Limb (tissue), 2 donors: Measurements from ENCODE around the gene ING5.
"Not testable (repeated sequence)": the region's sequence is repeated elsewhere in the genome, so short reads cannot be mapped to it uniquely, and the experiment has no call there.

ENCODE experiments used
- DNase-seq, 2 donors: peaks; one replicate each; pipeline ENCODE4 v3.0.0-alpha.2; 2016; ENCODE audit errors: extremely low spot score in 2 of 2

ING5 gene

GRCh38 chr2:241701399-241702154, at the start of gene ING5:
TSS of gene ING5 (plus strand) at chr2:241702039. CDS start at chr2:241702066, 27 bp downstream.
- peak; percentile 93 to 98 for DNase-seq

DNA sequence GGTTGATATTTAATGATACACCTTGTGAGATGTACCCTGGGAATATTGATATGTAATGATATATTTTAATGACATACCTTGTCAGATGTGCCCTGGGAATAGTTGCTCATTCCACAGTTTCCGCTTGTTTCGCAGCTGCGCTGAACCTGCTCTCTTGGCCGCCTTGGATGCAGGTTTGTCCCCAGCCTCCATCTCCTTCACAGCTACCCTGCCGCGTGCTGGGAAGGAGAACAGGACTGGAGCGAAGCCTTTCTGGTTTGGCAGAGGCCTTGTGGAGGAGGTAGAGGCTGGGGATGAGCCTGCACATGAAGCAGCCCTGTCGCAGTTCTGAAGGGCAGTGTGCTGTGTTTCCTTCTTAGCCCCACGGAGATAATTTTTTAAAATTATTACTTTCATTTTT, 49.7 kb upstream of the ING5 start:
- no peak for DNase-seq

GRCh38 chr2:241652722-241653121, 49.1 kb upstream of the ING5 start:
- DNase-seq = no peak

DNA sequence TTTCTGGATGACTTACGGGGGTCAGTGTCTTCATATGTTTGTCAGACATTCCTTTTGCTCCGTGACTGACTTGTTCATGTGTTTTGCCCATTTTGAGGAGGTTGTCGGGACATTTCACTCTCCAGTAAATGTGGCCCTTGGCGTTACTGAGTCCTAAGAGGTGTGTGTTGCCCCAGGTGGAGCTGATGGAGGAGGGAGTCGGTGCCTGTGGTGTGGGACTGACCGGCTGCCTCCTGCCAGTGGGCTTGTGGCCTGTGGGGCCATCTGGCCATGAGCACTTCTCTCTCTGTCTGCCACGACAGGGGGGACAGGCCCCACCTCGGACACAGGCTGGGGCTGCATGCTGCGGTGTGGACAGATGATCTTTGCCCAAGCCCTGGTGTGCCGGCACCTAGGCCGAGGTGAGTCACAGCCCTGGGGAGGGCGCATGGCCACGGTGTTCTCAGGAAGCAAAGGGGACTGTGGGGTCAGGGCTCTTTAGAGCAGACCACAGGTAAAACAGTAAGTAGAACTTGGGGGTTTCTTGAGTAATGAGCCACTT, 48.6 kb upstream of the ING5 start:
- no peak for DNase-seq

DNA sequence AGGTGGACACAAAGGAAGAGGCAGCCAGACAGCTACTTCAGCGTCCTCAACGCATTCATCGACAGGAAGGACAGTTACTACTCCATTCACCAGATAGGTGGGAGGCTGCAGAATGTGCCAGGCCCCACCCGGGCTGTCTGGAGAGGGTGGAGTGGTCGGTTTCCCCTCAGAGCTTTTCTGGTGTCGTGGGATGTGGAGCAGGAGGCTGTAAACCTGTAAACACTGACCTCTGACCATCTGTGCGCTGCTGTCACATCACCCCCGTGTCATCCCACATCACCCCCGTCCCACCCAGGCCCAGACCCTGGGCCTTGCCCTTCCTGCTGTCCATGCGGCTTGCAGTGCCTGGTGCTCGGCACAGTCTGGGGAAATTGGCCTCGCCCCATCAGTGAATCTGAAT, 47.3 kb upstream of the ING5 start:
- DNase-seq = no peak

- DNase-seq = no peak
These were observed 46.2 kb upstream of the ING5 start for GRCh38 chr2:241655516-241656189.

- DNase-seq = no peak
These were observed 45.6 kb upstream of the ING5 start for GRCh38 chr2:241656190-241656741.

DNA sequence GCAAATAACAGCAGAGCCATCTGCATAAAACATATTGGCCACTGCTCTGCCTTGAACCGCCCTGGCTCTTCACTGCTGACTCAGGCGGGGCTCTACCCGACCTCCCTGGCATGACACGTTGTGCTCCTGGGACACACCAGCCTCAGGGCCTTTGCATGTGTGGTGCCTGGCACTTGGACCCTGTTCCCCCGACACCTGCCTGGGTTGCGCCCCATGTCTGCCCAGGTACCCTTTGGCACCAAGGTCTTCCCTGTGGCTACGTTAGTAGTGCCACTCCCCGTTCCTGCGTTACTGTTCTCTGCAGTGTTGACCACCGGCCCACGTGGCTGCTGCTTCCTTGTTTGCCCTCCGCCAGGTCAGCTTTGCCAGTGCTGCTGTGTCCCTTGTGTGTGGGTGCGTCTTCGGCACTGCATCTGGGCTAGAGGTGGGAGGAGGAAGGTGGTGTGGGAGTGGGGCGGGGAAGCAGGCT, 44.0 kb upstream of the ING5 start:
- DNase-seq = no peak

- no peak for DNase-seq
These were observed 43.5 kb upstream of the ING5 start for GRCh38 chr2:241658296-241658695.

DNA sequence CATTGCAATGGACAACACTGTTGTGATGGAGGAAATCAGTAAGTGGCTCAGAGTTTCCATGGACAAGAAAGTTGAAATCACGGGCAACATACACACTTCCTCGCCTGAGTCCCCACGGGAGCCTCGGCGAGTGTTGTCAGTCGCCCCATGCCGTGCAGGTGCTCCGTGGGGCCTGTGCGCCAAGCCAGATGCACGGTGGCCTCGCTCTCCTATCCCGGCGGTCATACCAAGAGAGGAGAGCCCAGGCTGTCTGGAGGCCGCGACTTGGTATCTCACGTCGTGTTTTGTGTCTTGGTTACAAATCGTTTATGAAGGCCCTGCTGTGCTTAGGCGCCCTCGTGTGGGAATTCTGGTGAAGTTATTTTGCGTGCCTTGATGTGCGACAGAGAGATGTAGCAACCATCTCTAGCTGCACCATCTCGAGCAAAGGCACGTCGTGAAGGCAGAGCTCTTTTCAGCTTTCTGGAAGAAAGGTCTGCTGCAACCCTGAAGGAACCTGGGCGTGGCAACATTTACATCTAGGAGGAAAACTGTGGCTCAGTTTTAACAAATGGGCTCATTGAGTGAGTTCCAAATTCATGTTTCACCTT, 42.6 kb upstream of the ING5 start:
- peak; percentile 61 to 78 for DNase-seq

DNA sequence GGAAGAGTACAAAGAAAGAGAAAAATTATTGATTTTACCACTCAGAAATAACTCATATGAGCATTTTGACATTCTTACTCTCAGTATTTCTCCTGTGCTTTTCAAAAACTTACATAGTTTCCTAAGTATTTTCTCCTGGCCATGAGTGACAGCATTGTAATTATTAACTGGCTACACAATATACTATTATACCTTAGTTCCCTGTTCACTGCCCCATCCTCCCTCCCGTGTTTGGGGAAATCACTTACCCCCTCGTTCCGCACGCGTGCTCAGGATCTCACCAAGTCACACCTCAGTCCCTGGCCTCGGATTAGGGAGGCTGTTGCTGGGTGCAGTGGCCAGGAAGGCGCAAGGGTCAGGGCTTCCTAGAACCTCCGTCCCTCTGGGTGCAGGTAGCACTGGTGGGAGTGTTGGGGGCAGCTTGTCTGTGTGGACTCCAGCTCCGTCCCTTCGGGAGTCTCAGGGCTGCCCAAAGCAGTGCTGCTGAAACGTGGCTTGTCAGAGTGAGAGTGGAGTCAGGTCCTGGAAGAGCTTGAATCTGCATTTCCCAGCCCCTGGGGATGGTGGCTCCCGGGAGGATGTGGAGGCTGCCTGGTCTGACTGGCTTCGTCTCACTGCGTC, 41.1 kb upstream of the ING5 start:
- DNase-seq = no peak

DNA sequence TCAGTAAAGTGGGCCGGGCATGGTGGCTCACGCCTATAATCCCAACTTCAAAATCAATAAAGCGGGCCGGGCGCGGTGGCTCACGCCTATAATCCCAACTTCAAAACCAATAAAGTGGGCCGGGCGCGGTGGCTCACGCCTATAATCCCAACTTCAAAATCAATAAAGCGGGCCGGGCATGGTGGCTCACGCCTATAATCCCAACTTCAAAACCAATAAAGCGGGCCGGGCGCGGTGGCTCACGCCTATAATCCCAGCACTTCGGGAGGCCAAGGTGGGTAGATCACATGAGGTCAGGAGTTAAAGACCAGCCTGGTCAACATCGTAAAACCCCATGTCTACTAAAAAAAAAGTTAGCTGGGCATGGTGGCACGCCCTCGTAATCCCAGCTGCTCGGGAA, 39.1 kb upstream of the ING5 start:
- DNase-seq = not testable (repeated sequence)

DNA sequence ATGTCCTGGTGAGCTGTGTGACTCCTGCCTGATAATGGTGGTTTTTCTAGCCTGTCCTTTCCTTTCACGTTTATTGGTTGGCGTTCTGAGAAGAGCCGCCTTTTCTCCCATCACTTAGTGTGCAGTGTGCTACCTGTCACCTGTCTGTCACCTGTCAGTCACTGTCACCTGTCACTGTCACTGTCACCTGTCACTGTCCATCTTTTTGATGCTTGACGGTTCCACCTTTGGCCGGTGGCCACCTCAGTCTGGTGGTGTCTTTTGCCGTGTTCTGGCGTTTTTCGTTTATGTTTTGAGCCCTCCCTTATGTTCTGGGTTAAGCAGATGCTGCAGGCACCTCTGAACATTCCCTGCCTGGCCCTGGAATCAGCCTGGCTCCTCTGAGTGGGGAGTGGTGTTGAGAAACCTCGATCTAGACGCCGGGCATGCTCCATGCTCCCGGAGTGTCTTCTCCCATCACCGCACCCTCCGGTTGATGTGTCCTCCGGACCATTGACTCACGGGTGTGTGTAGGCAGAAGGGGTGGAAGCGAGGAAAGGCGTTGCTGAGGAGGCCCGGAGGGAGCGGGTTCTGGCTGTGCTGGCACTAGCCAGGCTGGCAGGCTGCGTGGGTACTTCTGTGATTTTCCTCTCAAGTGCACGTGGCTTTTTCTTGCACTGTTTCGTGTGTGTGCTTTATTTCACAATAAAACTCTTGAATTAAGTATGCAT, 36.0 kb upstream of the ING5 start:
- no peak for DNase-seq

- peak in 1 of 2 donors; percentile 56 for DNase-seq
These were observed 35.0 kb upstream of the ING5 start for GRCh38 chr2:241666627-241667400.

- DNase-seq = no peak
These were observed 33.5 kb upstream of the ING5 start for GRCh38 chr2:241668354-241668753.

GRCh38 chr2:241668839-241669238, 33.0 kb upstream of the ING5 start:
- no peak for DNase-seq

- DNase-seq = no peak
These were observed 31.3 kb upstream of the ING5 start for GRCh38 chr2:241670333-241671110.

GRCh38 chr2:241671457-241672240, 30.2 kb upstream of the ING5 start:
- DNase-seq = no peak
